GM12872 (cell line): ENCODE results near the gene OR5B12.

Experiments used
- TF ChIP-seq, protein P1 (sequence below): IDR thresholded peaks from 3 replicates; pipeline ENCODE4 v1.5.1; 2011; ENCODE audit warnings: low read depth, mild to moderate bottlenecking, low read length, moderate library complexity; ENCODE audit not compliant: insufficient read depth

OR5B12 gene

DNA sequence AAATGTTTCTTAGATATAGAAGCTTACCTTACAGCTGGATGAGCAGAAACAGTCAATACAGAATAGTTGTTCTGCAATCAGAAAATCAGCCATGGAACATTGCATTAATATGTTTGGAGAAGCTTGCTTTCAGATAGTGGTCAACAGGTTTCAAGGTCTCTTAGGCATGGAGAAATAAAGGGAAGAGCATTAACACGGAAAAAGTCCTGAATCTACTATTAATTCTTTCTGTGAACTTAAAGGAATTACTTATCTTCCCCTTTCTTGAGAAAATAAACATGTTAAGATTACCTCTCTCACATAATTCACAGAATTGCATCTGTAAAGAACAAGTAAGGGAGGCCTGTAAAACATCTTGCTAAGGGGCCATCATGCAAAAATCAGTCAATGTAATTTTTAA is 35.3 kb downstream of the OR5B12 start, which contains the start of gene OR5B3:
Gene OR5B3 (minus strand): TSS at position 101 of the 400 bp plus-strand sequence. CDS start 3,465 bp downstream, outside the sequence.
- TF ChIP-seq, protein P1, sequence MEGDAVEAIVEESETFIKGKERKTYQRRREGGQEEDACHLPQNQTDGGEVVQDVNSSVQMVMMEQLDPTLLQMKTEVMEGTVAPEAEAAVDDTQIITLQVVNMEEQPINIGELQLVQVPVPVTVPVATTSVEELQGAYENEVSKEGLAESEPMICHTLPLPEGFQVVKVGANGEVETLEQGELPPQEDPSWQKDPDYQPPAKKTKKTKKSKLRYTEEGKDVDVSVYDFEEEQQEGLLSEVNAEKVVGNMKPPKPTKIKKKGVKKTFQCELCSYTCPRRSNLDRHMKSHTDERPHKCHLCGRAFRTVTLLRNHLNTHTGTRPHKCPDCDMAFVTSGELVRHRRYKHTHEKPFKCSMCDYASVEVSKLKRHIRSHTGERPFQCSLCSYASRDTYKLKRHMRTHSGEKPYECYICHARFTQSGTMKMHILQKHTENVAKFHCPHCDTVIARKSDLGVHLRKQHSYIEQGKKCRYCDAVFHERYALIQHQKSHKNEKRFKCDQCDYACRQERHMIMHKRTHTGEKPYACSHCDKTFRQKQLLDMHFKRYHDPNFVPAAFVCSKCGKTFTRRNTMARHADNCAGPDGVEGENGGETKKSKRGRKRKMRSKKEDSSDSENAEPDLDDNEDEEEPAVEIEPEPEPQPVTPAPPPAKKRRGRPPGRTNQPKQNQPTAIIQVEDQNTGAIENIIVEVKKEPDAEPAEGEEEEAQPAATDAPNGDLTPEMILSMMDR, result no peak

DNA sequence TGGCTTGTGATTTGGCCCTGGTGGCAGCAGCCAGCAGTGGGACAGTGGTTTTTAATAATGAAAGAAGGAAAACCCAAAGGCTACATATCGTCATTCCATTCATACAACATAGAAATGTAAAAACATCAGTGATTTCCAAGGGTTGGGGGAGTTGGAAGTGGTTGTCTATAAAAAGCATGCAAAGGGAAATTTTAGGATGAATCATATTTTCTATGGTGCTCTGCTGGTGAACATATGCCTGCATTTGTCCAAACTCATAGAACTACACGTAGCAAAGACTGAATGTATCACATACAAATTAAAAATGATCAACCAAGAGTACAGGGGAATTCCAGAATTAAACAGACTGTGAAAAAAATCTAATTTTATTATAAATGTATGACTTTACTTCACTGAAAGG is 46.5 kb downstream of the OR5B12 start:
- TF ChIP-seq, protein P1, result no peak

DNA sequence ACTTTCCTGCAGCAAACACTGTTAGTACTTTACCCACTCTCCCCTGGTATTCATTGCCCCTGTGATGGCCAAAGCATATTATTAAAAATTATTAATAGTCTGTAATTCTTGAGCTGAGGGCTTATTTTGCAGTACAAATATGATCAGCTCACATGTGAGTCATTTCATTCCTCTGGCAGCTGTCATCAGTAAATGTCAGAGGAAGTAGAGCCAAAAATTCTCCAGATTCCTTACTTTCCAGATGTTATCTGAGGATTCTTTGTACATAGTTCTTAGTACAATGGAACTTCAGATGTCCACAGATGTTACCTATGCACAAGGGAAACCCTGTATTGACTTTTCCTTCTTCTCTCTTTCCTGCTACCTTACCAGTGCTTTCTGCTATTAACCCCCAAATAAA is 47.8 kb downstream of the OR5B12 start:
- TF ChIP-seq, protein P1, result no peak

DNA sequence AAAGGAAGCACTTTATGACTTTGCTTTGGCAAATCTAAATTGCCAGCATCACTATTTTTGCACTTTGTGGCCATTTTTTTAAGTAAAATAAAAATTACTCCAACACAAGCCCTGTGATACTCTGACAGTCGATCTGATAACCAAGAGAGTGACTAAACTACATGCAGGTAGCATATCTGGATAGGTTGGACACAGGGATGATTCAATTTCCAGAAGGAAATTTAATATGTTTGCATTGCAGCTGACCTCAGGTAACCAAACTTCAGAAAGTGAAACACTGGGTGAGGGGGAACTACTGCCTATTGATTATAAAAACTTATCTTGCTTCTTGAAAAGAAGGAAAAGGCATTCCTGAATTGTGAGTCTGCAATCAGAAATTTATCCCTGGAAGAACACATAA is 49.3 kb downstream of the OR5B12 start:
- TF ChIP-seq, protein P1, result no peak

DNA sequence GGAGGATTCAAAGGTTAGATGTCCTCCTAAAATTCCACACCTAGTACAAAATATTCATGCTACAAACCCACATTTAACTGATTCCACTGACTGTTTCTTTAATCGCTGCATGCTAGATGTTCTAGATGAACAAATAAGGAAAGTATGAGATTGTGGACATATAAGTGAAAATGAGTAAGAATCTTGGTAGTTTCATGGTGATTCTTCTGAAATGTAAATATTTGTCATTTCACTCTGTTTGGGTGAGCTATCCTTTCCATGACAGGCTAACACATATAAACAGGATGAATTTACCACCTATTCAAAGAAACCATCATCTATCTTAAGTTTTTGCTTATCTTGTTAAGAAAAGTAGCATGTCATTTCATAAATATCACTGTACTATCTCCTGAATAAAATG is 50.2 kb downstream of the OR5B12 start:
- TF ChIP-seq, protein P1, result no peak

DNA sequence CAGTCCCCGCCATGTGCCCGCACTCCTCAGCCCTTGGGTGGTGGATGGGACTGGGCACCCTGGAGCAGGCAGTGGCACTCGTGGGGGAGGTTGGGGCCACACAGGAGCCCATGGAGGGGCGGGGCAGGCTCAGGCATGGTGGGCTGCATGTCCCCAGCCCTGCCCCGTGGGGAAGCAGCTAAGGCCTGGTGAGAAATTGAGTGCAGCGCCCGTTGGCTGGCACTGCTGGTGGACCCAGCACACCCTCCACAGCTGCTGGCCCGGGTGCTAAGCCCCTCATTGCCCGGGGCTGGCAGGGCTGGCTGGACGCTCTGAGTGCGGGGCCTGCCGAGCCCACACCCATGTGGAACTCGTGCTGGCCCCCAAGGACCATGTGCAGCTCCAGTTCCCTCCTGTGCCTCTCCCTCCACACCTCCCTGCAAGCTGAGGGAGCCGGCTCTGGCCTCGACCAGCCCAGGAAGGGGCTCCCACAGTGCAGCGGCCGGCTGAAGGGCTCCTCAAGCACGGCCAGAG is 51.4 kb downstream of the OR5B12 start:
- TF ChIP-seq, protein P1, result no peak
